Endothelial cell of hepatic sinusoid (primary cell): ENCODE data around the gene HYAL1.

ENCODE experiments used
- in situ Hi-C: cut with HindIII; loops from 2 replicates; pipeline ENCODE4 v1.10.0; 2017; ENCODE audit warnings: low sequenced_read_pairs

The HYAL1 gene

GRCh38 chr3:50303013-50303815 is at the start of gene HYAL1:
Gene HYAL1, minus strand, starts transcription at chr3:50303574. Its CDS starts 618 bp downstream, at chr3:50302956.
- in situ Hi-C loops, result no loop called here

- in situ Hi-C loops, result loop anchor here (5.0 kb wide), 1 partner anchor 185 kb away; no protein-coding TSS in a partner anchor
Observed at GRCh38 chr3:50352781-50353180, 49.4 kb upstream of the HYAL1 start.

GRCh38 chr3:50351323-50351697 is 47.9 kb upstream of the HYAL1 start:
- in situ Hi-C loops, result loop anchor here (5.0 kb wide), 1 partner anchor 186 kb away; no protein-coding TSS in a partner anchor

GRCh38 chr3:50350527-50351322 is 47.4 kb upstream of the HYAL1 start, which contains the start of the genes CYB561D2 and NPRL2:
Gene CYB561D2, plus strand, starts transcription at chr3:50350862. Its CDS starts 572 bp downstream, at chr3:50351434.
Gene NPRL2, minus strand, starts transcription at chr3:50350775. Its CDS starts 123 bp downstream, at chr3:50350652.
- in situ Hi-C loops, result loop anchor here (5.0 kb wide), 1 partner anchor 187 kb away; no protein-coding TSS in a partner anchor

- in situ Hi-C loops, result loop anchor here (5.0 kb wide), 1 partner anchor 187 kb away; no protein-coding TSS in a partner anchor
Observed at GRCh38 chr3:50350213-50350526, 46.8 kb upstream of the HYAL1 start.

- in situ Hi-C loops, result no loop called here
Observed at GRCh38 chr3:50347187-50347813, 43.9 kb upstream of the HYAL1 start.

- in situ Hi-C loops, result no loop called here
Observed at GRCh38 chr3:50345586-50346234, 42.3 kb upstream of the HYAL1 start, which contains the start of gene ZMYND10. Gene ZMYND10, minus strand, starts transcription at chr3:50345732. Its CDS starts 153 bp downstream, at chr3:50345579.

GRCh38 chr3:50345008-50345407 is 41.6 kb upstream of the HYAL1 start:
- in situ Hi-C loops, result no loop called here

GRCh38 chr3:50342813-50343633 is 39.6 kb upstream of the HYAL1 start:
- in situ Hi-C loops, result no loop called here

GRCh38 chr3:50341996-50342650 is 38.7 kb upstream of the HYAL1 start:
- in situ Hi-C loops, result no loop called here

GRCh38 chr3:50341537-50341936 is 38.2 kb upstream of the HYAL1 start:
- in situ Hi-C loops, result no loop called here

- in situ Hi-C loops, result no loop called here
Observed at GRCh38 chr3:50340448-50341329, 37.3 kb upstream of the HYAL1 start, which contains the start of gene RASSF1. Gene RASSF1, minus strand, starts transcription at chr3:50340836. Its CDS starts 31 bp downstream, at chr3:50340805.

GRCh38 chr3:50340147-50340447 is 36.7 kb upstream of the HYAL1 start:
- in situ Hi-C loops, result no loop called here

GRCh38 chr3:50339485-50340146 is 36.2 kb upstream of the HYAL1 start:
- in situ Hi-C loops, result no loop called here

GRCh38 chr3:50338965-50339364 is 35.6 kb upstream of the HYAL1 start:
- in situ Hi-C loops, result no loop called here

GRCh38 chr3:50337175-50337861 is 33.9 kb upstream of the HYAL1 start:
- in situ Hi-C loops, result no loop called here

GRCh38 chr3:50336452-50337174 is 33.2 kb upstream of the HYAL1 start:
- in situ Hi-C loops, result no loop called here
